GM18498 (cell line): Measurements from ENCODE around the gene PLIN5.

Experiments used
- ATAC-seq: cut with Tn5 transposase; IDR thresholded peaks from one replicate; pipeline ENCODE4 v1.9.1; 2021; ENCODE audit warnings: mild to moderate bottlenecking, moderate library complexity; ENCODE audit not compliant: unreplicated experiment

PLIN5 gene

GRCh38 chr19:4523306-4524110 is 11.5 kb downstream of the PLIN5 start:
- no peak for ATAC-seq

DNA sequence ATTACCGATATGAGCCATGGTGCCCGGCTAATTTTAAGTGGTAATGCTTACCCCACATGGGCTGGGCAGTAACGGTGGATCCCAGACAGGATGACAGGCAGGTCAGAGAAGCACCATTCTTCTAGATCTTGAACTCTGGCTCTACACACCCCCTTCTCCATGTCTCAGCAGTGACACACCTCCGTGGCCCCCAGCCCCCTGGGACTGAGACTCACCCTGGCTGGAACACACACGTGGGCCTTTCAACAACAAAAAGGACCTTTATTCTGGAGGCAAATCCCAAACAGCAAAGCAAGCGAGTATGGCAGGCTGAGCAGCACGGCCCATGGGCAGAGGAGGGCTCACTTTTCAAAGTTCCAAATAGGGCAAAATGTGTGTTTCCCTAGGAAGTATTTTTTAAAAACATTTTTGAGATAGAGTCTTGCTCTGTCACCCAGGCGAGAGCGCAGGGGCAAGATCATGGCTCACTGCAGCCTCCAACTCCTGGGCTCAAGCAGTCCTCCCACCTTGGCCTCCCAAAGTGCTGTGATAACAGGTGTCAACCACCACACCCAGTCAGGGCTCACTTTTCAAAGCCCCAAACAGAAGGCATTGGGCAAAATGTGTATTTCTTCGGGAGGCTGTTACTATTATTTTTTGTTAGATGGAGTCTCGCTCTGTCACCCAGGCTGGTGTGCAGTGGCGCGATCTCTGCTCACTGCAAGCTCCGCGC is 12.6 kb downstream of the PLIN5 start:
- ATAC-seq = no peak

DNA sequence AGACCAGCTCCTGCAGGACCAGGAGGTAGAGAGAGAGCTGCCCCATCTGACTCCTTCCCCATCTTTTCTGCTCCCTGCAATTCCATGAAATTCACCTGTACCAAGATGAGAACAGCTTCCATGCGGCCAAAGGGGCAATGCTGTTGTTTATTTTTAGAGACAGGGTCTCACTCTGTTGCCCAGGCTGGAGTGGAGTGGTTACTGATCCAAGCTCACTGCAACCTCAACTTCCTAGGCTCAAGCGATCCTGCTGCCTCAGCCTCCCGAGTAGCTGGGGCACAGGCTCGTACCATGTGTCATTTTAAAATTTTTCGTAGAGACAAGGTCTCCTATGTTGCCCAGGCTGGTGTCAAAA is 13.2 kb downstream of the PLIN5 start:
- ATAC-seq = no peak

DNA sequence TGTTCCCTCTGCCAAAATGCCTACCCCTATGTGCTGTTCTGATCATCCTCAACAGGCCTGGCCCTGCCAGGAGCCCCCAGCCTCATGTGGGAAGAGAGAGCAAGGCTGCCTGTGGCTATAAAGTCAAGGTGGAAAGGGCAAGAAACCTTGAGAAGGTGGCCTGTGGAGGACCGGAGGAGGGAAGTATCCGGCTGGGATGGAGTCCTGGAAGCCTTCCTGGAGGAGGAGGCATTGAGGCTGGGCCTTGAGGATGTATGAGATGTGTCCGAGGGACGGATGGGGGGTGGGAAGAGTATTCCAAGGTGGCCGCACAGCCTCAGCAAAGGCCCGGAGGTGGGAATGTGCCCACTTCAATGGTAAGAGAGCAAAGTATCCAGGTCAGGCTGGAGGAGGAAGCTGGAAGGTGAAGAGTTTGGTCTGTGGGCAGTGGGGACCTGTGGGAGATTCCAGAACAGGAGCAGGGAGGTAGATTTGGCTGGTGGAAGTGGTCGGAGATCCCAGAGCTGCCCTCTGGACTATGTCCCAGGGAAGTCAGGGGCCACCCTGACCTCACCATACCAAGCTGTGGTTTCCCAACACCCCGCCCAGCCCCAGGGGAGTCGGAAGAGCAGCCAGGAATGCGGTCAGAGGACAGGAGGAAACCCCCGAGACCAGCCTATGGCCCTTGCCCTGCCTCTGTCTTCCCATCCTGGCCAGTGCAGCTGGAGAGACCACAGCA is 13.7 kb downstream of the PLIN5 start:
- no peak for ATAC-seq

GRCh38 chr19:4519521-4520277 is 15.3 kb downstream of the PLIN5 start:
- no peak for ATAC-seq

DNA sequence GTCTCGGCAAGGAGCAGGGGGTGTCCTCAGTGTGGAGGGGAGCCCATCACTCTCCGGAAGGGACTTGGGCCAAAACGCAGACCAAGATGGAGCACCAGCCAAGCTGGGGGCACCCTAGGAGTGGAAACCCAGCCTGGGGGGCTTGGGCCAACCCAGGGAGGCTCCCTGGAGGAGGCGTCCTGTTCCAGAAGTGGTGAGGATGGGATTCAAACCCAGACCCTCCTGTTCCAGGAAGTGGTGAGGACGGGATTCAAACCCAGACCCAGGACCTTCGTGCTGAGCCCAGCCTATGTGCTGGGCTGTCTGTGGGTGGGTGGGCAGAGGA is 15.9 kb downstream of the PLIN5 start:
- no peak for ATAC-seq

DNA sequence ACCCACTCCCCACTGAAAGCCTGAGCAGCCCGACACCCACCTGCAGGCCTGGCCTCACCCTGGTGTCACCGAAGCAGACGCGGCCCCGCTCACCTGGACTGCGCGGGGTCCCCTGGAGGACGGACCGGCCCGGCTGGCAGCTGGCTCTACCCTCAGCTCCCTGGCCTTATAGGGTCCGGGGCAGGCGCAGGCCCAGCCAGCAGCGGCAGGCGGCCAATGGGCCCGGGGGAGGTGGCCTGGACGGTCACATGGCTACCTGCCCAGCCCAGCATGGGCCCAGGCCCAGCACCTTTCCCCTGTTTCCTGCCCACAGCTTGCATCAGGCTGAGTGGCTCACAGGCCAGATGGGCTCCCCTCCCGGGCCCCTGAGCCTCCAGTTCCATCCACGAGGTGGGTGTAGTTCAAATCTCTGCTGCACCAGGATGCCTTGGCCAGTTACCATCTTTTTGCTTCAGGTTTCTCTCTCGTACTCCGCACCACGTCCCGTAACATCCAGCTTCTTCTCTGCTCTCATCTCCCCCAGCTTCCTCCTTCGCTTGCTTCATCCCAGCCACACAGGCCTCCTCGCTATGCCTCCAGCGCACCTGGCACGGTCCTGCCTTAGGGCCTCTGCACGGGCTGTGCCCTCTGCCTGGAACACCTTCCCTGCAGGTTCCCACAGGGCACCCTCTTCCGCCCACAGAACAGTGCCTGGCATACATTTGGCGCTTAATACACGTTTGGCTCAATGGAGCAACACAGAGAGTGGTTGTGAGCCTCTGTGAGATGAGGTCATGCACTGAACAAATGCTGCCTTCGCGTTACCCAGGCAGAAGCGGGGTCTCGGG is 16.5 kb downstream of the PLIN5 start, which contains the start of gene PLIN4:
Gene PLIN4, minus strand, starts transcription at position 142 of the 827 bp plus-strand sequence. CDS start 214 bp downstream, outside the sequence.
- no peak for ATAC-seq

GRCh38 chr19:4517451-4518057 is 17.5 kb downstream of the PLIN5 start:
- no peak for ATAC-seq

GRCh38 chr19:4516939-4517300 is 18.1 kb downstream of the PLIN5 start:
- no peak for ATAC-seq

DNA sequence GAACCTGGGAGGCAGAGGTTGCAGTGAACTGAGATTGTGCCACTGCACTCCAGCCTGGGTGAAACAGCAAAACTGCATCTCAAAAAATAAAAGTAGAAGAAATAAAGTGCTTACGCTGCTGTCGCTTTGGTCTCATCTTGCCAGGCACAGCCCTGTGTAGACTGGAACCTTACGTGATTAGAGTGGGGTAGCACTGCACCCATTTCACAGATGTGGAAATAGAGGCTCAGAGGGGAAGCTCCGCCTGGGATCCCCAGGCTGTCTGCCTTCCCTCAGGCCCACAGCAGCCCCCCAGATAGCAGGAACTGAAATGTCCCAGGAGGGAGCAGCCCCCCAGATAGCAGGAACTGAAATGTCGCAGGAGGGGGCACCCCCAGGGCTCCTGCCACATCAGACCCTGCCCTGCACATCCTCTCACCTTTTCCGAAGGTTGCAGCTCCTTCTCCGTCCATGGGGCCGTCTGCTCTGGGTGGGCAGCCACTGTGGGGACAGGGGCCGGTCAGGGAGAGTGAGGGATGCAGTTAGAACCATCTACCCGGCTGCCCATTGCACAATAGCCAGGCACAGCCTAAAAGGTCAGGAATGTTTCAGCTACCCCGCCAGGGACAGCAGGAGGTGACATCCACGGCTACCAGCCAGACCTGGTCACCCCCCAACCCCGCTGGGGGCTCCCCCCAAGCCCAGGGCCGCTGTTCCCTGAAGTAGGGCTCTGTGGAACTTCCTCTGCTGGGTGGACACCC is 18.7 kb downstream of the PLIN5 start:
- no peak for ATAC-seq

- no peak for ATAC-seq
Observed at GRCh38 chr19:4515732-4516131, 19.3 kb downstream of the PLIN5 start.

GRCh38 chr19:4513248-4513647 is 21.8 kb downstream of the PLIN5 start:
- no peak for ATAC-seq

DNA sequence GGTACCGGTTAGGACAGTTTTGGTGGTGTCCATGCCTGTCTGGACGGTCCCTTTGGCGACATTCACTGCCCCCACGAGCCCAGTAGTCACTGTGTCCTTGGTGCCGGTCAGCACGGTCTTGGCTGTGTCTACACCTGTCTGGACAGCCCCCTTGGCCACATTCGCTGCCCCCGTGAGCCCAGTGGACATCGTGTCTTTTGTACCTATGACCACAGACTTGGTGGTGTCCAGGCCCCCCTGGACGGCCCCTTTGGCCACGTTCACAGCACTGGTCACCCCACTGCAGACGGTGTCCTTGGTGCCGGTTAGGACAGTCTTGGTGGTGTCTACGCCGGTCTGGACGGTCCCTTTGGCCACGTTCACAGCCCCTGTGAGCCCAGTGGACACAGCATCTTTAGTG is 23.0 kb downstream of the PLIN5 start:
- ATAC-seq = no peak

- ATAC-seq = no peak
Observed at GRCh38 chr19:4511300-4512054, 23.5 kb downstream of the PLIN5 start.

- ATAC-seq = no peak
Observed at GRCh38 chr19:4510435-4511255, 24.4 kb downstream of the PLIN5 start.

DNA sequence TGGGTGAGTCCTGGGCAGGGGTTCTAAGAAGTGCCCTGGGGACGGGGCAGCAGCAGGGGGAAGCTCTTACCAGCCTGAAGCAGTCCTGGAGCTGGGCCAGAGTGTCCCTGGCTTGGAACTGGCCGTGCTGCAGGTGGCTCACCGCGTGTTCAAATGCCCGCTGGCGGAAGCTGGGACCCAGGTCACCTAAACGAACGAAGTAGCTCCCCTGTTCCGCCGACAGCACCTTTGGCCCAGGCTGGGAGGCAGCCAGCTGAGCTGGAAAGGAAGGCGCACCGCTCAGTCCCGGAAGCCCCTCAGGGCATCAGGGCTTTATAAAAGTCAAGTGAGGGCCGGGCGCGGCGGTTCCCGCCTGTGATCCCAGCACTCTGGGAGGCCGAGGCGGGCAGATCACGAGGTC is 26.3 kb downstream of the PLIN5 start:
- no peak for ATAC-seq

DNA sequence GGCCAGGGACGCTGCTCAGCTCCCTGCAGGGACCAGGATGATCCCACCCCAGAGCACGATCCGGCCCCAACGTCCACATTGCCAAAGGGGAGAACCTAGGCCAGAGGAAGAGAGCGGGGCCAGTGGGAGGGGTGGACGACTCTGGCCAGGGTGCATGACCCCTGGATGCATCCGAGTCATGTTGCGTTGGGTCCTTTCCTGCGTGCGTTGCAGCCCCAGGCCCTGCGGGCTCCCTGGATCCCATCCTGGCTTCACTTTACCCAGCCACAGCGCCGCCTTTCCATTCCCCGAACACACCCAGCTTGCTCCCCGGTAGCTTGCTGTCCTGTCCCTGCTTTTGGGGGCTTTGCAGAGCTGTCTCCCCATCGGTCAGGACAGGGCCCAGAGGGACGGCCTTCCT is 27.2 kb downstream of the PLIN5 start:
- ATAC-seq = no peak

- ATAC-seq = no peak
Observed at GRCh38 chr19:4507150-4507452, 27.9 kb downstream of the PLIN5 start.
